Measurements from ENCODE around the gene COL8A1. TPM values are rescaled to one million over a fixed set of nuclear protein-coding genes. Genes with fewer than 3 reads are reported as not detected.

COL8A1 gene
- polyA plus RNA-seq, 3 donors: not detected

DNA sequence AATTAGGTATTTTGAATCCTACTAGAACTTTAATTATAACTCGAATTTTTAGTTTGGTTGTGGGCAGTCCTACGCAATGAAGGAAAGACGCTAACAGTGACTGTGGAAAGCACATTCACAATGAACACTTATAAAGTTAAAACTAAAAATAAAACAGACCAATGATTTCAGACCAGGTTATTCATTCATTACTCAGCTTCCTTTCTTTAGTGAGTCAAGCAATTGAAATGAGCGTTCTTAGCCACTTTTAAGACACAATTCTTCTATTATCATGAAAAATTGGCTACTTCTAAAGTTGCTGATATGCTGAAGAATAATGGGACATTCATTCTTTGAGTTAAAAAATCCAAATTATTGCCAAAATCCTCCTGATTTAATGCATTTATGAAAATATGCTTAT is 113.3 kb downstream of the COL8A1 start:
- no peak overlapping the region for H3K4me2 ChIP-seq (replicated peaks; ENCODE audit: extremely low read depth, low read length, poor library complexity, severe bottlenecking)
- no peak overlapping the region for H3K4me3 Mint-ChIP-seq
- no peak overlapping the region for H3K27ac Mint-ChIP-seq
- no peaks in the 10 kb centered on the region for H3K36me3 ChIP-seq (replicated peaks in 1 of 2; ENCODE audit: control insufficient read depth in 1 of 2, insufficient read depth in 2 of 2, low read length in 2 of 2)
- peaks cover 0 to 2% of the 10 kb centered on the region in 2 donors for H3K27me3 ChIP-seq (ENCODE audit: control insufficient read depth in 2 of 2, insufficient read depth in 2 of 2, low read length in 2 of 2)
- H3K4me1 ChIP-seq (ENCODE audit: control insufficient read depth in 1 of 2, insufficient read depth in 2 of 2, low read length in 2 of 2): no peaks in the 10 kb centered on the region
- no peaks in the 10 kb centered on the region for H3K9me3 ChIP-seq (replicated peaks in 1 of 2; ENCODE audit: control insufficient read depth in 1 of 2, insufficient read depth in 1 of 2, low read length in 2 of 2)
- no peaks in the 10 kb centered on the region for H3K9me3 Mint-ChIP-seq
- no peaks in the 10 kb centered on the region for H3K79me2 ChIP-seq (ENCODE audit: insufficient read depth, low read length)
- H3K4me1 Mint-ChIP-seq: no peaks in the 10 kb centered on the region
- no peak overlapping the region for H3K9ac ChIP-seq (ENCODE audit: insufficient read depth, low read length, poor library complexity, severe bottlenecking)
- no peak for DNase-seq
- peaks cover 0 to 3% (median 2%) of the 10 kb centered on the region in 3 donors for H3K27me3 Mint-ChIP-seq (ENCODE audit: low read depth in 3 of 3)
- TF ChIP-seq, protein P1, sequence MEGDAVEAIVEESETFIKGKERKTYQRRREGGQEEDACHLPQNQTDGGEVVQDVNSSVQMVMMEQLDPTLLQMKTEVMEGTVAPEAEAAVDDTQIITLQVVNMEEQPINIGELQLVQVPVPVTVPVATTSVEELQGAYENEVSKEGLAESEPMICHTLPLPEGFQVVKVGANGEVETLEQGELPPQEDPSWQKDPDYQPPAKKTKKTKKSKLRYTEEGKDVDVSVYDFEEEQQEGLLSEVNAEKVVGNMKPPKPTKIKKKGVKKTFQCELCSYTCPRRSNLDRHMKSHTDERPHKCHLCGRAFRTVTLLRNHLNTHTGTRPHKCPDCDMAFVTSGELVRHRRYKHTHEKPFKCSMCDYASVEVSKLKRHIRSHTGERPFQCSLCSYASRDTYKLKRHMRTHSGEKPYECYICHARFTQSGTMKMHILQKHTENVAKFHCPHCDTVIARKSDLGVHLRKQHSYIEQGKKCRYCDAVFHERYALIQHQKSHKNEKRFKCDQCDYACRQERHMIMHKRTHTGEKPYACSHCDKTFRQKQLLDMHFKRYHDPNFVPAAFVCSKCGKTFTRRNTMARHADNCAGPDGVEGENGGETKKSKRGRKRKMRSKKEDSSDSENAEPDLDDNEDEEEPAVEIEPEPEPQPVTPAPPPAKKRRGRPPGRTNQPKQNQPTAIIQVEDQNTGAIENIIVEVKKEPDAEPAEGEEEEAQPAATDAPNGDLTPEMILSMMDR (IDR thresholded peaks at IDR 0.05): no peak
- no peaks in the 10 kb centered on the region for H3K36me3 Mint-ChIP-seq
- intact Hi-C loops (cut with micrococcal nuclease): no loop called here
- no CpG with 5 or more reads among the region's 4 CpGs for WGBS (ENCODE audit: insufficient coverage)
- H4K20me1 ChIP-seq (ENCODE audit: insufficient read depth, low read length): no peaks in the 10 kb centered on the region
- no peak overlapping the region for H3K4me3 ChIP-seq (replicated peaks in 1 of 3; ENCODE audit: low read depth in 2 of 3, low read length in 3 of 3)
- H3K27ac ChIP-seq (ENCODE audit: low read depth in 1 of 2, low read length in 2 of 2): no peak overlapping the region
- H2AFZ ChIP-seq (ENCODE audit: insufficient read depth, low read depth, low read length, poor library complexity, severe bottlenecking): no peak overlapping the region

DNA sequence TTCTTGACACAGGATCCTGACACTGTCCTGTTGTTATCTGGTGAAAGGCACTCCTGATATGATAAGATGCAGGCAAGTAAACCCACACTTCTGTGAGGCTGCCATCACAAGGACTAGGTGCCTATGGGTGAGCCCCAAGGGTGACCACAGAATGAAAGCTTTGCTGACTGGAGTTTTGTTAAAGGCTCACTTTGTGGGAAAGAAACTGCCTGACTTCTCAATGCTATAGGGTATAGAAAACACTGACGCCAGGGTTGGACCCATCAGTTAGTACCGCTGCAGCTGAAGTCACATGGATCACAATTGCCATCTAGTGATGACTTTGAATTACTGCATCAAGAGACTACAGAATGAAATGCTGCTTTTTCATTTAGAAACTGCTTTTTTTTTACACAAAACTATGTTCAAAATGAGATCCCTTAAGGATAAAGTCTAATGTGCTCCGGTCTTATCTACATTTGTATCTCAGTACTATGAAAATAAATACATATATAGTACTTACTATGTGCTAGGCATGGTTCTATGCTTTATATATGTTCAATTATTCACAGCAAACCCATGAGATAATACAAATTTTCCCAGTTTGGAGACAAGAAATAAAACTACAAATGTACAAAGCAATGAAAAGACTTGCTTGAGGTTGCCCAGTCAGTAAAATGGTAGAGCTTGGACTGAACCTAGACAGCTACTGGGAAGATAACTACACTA is 115.0 kb downstream of the COL8A1 start:
- Histone ChIP-seq H3K79me2 (ENCODE audit: insufficient read depth, low read length) (no peaks in the 10 kb centered on the region), H3K36me3 (replicated peaks in 1 of 2; ENCODE audit: control insufficient read depth in 1 of 2, insufficient read depth in 2 of 2, low read length in 2 of 2) (no peaks in the 10 kb centered on the region), H4K20me1 (ENCODE audit: insufficient read depth, low read length) (no peaks in the 10 kb centered on the region), H3K27me3 (ENCODE audit: control insufficient read depth in 2 of 2, insufficient read depth in 2 of 2, low read length in 2 of 2) (peaks cover 0 to 2% of the 10 kb centered on the region in 2 donors), H3K4me2 (replicated peaks; ENCODE audit: extremely low read depth, low read length, poor library complexity, severe bottlenecking) (no peak overlapping the region), H3K27ac (ENCODE audit: low read depth in 1 of 2, low read length in 2 of 2) (no peak overlapping the region), H3K4me3 (replicated peaks in 1 of 3; ENCODE audit: low read depth in 2 of 3, low read length in 3 of 3) (no peak overlapping the region), H3K4me1 (ENCODE audit: control insufficient read depth in 1 of 2, insufficient read depth in 2 of 2, low read length in 2 of 2) (no peaks in the 10 kb centered on the region), H3K9ac (ENCODE audit: insufficient read depth, low read length, poor library complexity, severe bottlenecking) (no peak overlapping the region), H3K9me3 (replicated peaks in 1 of 2; ENCODE audit: control insufficient read depth in 1 of 2, insufficient read depth in 1 of 2, low read length in 2 of 2) (no peaks in the 10 kb centered on the region), H2AFZ (ENCODE audit: insufficient read depth, low read depth, low read length, poor library complexity, severe bottlenecking) (no peak overlapping the region)
- Mint-ChIP-seq H3K27ac (no peak overlapping the region), H3K36me3 (no peaks in the 10 kb centered on the region), H3K4me3 (no peak overlapping the region), H3K27me3 (ENCODE audit: low read depth in 3 of 3) (peaks cover 3% of the 10 kb centered on the region in 3 donors), H3K9me3 (no peaks in the 10 kb centered on the region), H3K4me1 (no peaks in the 10 kb centered on the region)
- TF ChIP-seq, protein P1 (IDR thresholded peaks at IDR 0.05): peak; percentile 35
- intact Hi-C loops (cut with micrococcal nuclease): no loop called here
- DNase-seq: no peak
- WGBS (ENCODE audit: insufficient coverage): no CpG with 5 or more reads among the region's 3 CpGs
